HepG2 (cell line): Measurements from ENCODE around the gene ZFYVE21. TPM values are rescaled to one million over a fixed set of nuclear protein-coding genes. Genes with fewer than 3 reads are reported as not detected.

Source experiments
- ARHGAP35 ChIP-seq: sonication (generic); formaldehyde crosslinking; IDR thresholded peaks from 2 replicates; pipeline ENCODE4 v1.9.0; 2022; ENCODE audit warnings: mild to moderate bottlenecking, inconsistent platforms, moderate library complexity, missing genetic modification reagents, borderline replicate concordance
- FOXJ3 ChIP-seq: sonication (generic); formaldehyde crosslinking; IDR thresholded peaks from 2 replicates; pipeline ENCODE4 v1.4.0; 2020; ENCODE audit warnings: missing genetic modification reagents, mild to moderate bottlenecking, borderline replicate concordance
- HES4 ChIP-seq: sonication (generic); formaldehyde crosslinking; IDR thresholded peaks from 2 replicates; pipeline ENCODE4 v1.9.0; 2021; ENCODE audit warnings: mild to moderate bottlenecking, missing genetic modification reagents, borderline replicate concordance
- KLF9 ChIP-seq: IDR thresholded peaks from 2 replicates; pipeline ENCODE4 v1.6.1; 2016; ENCODE audit warnings: low read depth
- ZNF101 ChIP-seq: sonication (generic); formaldehyde crosslinking; IDR thresholded peaks from 2 replicates; pipeline ENCODE4 v1.4.0; 2020; ENCODE audit warnings: mild to moderate bottlenecking, low read depth, missing genetic modification reagents, borderline replicate concordance
- ZNF20 ChIP-seq: sonication (generic); formaldehyde crosslinking; IDR thresholded peaks from 2 replicates; pipeline ENCODE4 v1.4.0; 2020; ENCODE audit warnings: mild to moderate bottlenecking, moderate library complexity, missing genetic modification reagents
- ZNF512 ChIP-seq: sonication (generic); formaldehyde crosslinking; IDR thresholded peaks from 2 replicates; pipeline ENCODE4 v1.4.0; 2020; ENCODE audit warnings: mild to moderate bottlenecking, missing genetic modification reagents
- ZNF670 ChIP-seq: sonication (generic); formaldehyde crosslinking; IDR thresholded peaks from 2 replicates; pipeline ENCODE4 v1.8.0; 2022; ENCODE audit warnings: mild to moderate bottlenecking, missing genetic modification reagents, borderline replicate concordance
- polyA plus RNA-seq, 8 experiments: library from polyadenylated mRNA; depleted of rRNA in 3 of 8; stranded (reverse) in 7 of 8; unstranded in 1 of 8; fragments of >200 nt; fragmentation: Illumina TruSeq in 4 of 8; extraction: Trizol in 4 of 8; gene quantifications; 2 replicates each; pipeline versions ENCODE4 v1.2.1 to v1.2.3, GENCODE V29; 2011 to 2016; ENCODE audit warnings: low read depth in 4 of 8, missing spikeins in 1 of 8, mixed read lengths in 1 of 8; ENCODE audit not compliant: insufficient read depth in 1 of 8
- total RNA-seq, 5 experiments: library from RNA; depleted of rRNA; stranded (reverse); fragments of >200 nt; fragmentation: Illumina TruSeq; extraction: Trizol; gene quantifications; 2 replicates each; pipeline ENCODE4 v1.2.3, GENCODE V29; 2016; ENCODE audit warnings: low read depth in 1 of 5
- TF ChIP-seq, protein P1 (sequence below): sonication (generic); formaldehyde crosslinking; IDR thresholded peaks from 2 replicates; pipeline ENCODE4 v1.5.0; 2020; ENCODE audit warnings: mild to moderate bottlenecking, missing genetic modification reagents, borderline replicate concordance

Gene ZFYVE21
- total and polyA plus RNA-seq, 2 of the 13 experiments (the other 11 are each of a cell fraction or from before 2014, with no cell fraction given): 34.3 to 34.4 TPM

GRCh38 chr14:103729496-103730448 is 14.2 kb downstream of the ZFYVE21 start (continued):
- TF ChIP-seq ZNF512 (CRISPR knock-in tag): no peak
- TF ChIP-seq KLF9: no peak
- TF ChIP-seq FOXJ3 (CRISPR knock-in tag): no peak
- TF ChIP-seq ZNF101 (CRISPR knock-in tag): no peak
- TF ChIP-seq ZNF20 (CRISPR knock-in tag): no peak
- TF ChIP-seq ARHGAP35 (CRISPR knock-in tag): no peak
- no peak for TF ChIP-seq ZNF670 (CRISPR knock-in tag)
- TF ChIP-seq HES4 (CRISPR knock-in tag): no peak
- TF ChIP-seq, protein P1, sequence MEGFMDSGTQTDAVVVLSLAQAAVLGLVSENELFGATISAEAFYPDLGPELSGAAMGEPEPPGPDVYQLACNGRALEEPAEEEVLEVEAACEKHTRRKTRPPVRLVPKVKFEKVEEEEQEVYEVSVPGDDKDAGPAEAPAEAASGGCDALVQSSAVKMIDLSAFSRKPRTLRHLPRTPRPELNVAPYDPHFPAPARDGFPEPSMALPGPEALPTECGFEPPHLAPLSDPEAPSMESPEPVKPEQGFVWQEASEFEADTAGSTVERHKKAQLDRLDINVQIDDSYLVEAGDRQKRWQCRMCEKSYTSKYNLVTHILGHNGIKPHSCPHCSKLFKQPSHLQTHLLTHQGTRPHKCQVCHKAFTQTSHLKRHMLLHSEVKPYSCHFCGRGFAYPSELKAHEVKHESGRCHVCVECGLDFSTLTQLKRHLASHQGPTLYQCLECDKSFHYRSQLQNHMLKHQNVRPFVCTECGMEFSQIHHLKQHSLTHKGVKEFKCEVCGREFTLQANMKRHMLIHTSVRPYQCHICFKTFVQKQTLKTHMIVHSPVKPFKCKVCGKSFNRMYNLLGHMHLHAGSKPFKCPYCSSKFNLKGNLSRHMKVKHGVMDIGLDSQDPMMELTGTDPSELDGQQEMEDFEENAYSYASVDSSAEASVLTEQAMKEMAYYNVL (CRISPR knock-in tag): no peak
